NCI-H1048 (cell line): ENCODE results near the gene SMIM36.
"Not testable (repeated sequence)": the region's sequence is repeated elsewhere in the genome, so short reads cannot be mapped to it uniquely, and the experiment has no call there.

Experiments
- DNase-seq: peaks from one replicate; lab custom pipeline; 2025; lab: John Stamatoyannopoulos, UW

Gene SMIM36

DNA sequence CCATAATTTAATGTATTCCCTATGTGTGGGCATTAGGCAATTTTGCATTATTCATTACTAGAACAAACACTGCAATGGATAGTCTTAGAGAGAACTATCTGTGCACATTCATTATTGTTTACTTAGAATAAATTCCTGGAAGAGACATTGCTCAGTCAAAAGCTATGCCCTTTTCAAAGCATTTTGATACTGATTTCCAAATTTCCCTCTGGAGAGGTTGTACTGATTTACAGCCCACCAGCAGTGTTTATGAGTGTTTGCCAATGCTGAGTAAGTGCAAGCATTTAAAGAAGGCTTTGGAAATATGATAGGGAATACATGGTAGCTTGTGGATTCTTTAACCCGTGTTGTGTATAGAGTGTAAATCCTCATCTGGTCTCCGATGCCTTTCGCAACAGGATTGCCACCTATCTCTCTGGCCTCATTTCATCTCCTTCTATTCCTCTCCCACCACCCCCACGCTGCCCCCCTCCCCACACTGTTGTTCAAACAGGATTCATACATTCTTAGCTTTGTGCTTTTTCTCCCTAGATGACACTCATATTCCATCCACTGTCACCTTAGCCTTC, 56.3 kb downstream of the SMIM36 start:
- DNase-seq, result no peak

DNA sequence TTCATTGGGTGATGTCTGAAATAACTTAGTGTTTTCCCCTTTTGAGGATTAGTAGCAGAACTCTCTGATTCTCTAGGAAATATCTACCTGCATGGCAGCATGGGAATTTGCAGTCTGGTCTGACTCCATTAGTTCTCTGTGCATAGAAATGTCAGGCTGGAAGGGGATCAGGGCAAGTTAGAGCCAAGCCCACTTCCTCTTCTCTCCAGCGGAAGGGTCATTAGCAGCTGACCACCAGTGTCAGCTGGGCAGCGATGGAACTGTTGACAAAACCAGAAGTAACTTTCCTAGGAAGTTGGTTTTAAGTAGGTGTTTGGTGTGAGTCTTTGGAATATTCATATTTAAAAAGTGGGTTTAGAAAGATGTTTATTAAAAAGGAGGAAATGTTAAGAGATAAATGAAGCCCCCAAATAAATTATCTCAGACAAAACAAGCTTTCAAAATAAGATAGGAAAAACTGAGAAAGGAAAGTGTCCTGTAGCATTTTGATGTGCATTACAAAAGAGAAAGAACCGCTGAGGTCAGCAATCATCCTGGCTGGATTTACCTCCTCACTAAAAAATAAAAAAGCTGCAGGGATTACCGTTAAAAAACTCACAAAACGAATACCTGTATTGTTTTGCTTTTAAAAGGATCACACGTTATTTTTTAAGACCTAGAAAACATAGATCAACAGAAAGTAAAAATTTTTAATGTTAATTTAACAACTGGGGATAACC, 57.3 kb downstream of the SMIM36 start:
- no peak for DNase-seq

DNA sequence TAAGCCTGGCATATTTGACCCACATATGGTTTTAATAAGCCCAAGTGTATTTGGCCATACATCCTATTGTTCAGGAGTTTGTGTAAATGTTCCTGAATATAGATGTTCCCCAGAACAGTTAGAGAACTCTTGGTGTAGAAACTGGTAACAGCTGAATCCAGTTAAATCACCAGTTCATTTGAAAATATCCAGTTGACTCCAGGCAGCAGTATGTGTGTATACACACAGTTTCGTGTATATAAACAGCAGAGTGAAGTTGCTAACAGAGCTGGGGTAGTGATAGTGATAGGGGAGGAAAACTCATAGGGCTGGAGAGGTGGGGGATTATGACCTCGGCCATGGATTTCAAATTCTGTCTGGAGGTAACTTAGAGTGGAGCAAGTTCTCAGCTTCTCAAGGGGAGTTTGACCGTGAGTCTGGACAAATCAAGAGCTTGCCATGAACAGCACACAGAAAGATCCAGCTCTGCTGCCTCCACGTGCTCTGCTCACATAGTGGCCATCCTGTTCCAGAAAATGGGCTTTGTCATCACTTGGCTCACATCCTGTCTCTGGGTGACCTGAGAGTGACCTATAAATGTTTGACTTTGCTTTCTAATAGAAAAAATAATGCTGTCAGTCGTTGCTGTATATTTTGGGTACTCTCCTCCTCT, 59.0 kb downstream of the SMIM36 start:
- no peak for DNase-seq

DNA sequence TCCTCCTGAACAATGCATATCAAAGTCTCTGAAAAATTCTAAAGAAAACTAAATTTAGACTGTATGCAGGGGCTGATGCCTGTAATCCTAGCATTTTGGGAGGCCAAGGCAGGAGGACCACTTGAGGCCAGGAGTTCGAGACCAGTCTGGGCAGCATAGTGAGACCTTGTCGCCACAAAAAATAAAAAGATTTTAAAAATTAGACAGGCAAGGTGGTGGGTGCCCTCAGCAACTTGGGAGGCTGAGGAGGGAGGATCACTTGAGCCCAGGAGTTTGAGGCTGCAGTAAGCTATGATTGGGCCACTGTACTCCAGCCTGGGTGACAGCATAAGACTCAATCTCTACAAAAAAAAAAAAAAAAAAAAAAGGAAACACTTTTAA, 59.5 kb downstream of the SMIM36 start:
- no peak for DNase-seq

DNA sequence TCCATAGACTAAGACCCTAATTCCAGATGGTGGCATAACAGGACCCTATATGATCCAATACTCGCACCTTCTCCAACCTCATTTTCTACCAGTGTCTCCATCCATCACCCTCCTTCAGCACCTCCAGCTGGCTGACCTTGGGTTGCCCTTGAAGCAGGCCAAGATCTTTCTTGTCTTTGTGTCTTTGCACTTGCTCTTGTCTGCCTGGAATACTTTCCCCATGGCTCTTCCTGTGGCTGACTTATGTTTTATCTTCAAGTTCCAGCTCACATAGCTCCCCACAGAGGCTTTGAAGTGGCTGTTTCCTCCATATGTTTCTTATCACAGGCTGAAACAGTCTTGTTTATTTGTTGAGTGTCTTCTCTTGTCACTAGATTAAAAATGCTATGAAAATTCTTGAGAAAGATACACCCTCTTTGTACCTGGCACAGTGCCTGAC, 60.0 kb downstream of the SMIM36 start:
- DNase-seq, result no peak

DNA sequence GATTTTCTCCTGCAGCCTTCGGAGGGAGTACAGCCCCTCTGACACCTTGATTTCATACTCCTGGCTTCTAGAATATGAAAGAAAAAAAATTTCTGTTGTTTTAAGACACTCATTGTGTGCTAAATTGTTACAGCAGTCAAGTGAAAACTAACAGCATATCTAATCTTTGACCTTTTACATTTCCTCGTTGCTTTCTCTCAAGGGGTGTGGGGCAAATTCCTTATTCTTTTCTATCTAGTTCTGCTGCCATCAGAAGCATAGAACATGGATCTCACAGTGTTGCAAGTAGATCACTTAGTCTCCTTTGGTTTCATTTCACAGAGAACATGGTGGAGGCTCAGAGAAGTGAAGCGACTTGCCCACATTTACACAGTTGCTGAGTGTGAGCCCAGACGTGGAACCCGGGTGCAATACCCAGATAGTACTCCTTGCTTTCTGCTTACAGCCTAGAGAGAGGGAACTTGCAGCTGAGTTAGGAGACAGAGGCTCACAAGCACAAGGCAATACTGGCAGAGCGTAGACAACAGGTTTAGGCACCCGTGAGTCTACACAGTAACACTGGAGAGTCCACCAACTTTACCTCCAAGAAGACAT, 60.9 kb downstream of the SMIM36 start:
- DNase-seq, result no peak

DNA sequence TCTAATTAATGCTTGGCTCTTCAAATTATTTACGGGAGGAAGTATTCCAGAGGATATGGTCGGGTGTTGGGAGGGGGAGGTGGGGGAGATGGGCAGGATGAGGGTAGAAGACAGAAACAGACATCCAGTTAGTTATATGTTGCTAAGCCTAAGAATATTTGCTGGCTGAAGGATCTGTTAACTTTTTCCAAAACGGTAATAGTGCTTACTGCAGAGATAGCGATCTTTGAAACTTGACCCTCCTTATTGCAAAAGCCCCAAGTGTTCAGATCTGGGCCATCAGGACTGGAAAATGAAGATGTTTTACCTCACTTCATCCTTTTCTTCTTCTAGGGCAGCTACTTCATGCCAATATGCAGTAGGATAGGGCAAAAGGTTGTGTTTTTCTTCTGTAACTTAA, 62.6 kb downstream of the SMIM36 start:
- no peak for DNase-seq

DNA sequence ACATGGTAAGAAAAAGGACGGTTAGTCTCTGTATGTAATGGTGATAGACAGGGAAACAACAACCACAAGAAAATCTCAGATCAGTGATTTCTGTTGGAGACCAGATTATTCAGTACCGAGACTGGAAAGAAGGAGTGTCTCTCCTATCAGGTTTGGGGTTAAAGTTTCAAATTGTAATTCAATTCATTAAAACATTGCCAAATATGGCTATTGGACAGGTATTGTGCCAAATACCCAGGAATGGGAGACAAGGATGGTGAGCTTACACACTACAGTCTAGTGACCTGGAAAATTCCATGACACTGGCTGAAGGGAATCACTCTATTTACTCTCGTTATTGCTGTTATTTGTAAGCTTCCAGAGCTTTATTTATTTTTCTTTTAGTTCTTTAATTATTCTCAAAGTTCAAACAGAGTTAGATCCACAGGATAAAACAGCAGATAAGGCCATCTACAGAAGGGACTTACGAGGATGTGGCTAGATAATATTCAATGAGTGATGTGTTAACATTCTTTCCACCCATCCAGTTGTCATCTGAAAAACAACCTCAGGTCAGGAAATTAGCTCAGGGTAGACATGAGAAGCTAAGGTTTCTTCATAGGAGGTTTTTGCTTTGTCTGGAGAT, 64.6 kb downstream of the SMIM36 start:
- no peak for DNase-seq

DNA sequence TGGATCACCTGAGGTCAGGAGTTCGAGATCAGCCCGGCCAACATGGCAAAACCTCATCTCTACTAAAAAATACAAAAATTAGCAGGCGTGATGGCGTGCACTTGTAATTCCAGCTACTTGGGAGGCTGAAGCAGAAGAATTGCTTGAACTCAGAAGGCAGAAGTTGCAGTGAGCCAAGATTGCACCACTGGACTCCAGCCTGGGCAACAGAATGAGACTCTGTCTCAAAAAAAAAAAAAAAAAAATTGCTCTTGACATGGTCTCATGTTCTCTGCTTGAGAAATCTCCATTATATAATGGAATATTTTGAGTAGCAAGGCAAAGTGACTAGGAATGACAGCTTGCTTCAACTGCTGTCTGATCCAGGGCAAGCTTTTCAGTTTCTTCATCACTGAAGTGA, 65.2 kb downstream of the SMIM36 start:
- not testable (repeated sequence) for DNase-seq

DNA sequence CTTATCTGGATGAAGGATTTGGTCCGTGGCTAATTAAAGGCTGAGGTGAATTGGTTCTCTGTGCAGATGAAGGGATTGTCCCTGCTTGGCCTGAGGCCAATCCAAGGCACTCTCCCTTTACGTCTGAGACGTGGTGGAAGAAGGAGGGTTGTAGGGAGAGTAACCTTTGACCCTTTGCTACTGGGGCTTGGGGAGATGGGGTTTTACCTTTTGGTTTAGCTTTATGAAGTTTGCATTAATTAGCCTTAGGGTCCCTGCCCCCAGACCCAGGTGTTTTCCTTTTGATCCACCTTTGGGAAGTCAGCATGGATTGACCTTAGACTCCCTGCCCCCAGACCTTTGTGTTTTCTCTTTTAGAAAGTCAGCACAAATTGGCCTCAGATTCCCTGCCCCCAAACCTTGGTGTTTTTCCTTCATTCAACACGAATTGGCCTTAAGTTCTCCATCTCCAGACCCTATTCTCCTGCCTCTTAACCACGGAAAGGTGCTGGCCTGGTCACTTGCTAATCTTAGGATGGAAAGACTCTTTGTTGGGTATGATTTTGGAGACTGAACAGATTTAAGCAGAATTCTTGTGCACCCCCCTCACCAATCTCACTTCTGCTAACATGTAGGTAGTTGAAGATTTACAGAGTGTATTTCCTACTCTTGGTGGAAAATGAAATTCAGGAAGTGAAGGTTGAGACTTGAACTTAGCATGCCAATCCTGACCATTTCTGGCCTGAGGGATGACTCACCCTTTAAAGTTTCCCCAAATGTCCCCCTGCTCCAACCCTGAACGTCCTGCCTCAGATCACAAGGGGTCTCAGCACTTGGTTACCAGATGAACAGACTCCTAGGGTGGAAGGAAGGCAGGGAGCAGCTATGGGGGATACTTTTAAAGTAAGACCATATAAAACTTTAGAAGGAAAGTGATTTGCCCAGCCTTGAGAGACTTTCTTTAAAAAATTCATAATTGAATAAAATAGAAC, 66.5 kb downstream of the SMIM36 start:
- no peak for DNase-seq

DNA sequence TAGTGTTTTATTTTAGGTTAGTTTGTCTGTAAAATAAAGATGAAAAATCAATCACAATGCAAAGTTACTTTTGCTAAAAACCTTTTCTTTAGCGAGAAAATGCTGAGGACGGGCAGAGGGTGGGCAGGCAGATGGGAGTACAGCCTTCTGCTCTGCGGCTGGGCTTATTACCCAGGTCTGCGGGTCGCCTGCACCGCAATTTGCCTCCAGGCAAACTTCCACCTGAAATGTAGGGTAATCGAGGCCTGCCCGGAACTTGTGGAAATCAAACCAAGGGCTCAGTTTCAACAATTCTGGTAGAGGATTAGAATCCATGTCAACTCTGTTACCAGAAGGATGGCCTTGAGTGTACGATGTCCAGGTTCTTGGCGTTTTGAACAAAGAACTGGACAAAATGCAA, 67.3 kb downstream of the SMIM36 start:
- no peak for DNase-seq

DNA sequence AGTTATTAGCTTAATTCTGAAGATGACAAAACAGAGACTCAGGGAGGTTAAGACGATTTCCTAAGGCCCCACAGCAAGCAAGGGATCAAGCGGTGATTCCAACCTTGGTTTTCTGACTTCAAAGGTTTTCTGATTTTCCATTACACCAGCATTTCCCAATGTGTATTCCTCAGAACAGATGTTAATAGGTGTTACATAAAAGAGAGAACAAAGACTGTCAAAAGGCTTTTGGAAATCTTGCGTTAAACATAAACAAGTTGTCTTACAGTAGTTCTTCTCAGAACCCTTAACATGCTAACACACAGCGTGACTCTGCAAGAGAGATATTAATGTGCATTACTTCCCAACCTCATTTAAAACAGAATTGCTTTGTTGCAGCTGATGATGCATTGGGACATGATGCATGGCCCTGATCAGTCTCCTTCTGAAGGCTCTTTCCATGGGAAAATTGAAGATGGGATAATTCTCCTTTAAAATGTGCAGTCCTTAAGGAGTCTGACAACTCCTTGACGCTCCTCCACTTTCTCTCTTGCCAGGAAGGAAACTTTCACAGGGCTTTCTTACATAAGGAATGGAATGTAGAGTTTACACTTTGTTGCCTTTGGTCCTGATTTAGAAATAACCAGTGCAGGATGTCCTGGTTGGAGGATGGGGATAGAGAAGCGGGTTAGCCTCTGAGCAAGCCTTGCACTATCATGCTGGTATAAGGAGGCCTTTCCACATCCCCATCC, 68.1 kb downstream of the SMIM36 start:
- DNase-seq, result no peak

DNA sequence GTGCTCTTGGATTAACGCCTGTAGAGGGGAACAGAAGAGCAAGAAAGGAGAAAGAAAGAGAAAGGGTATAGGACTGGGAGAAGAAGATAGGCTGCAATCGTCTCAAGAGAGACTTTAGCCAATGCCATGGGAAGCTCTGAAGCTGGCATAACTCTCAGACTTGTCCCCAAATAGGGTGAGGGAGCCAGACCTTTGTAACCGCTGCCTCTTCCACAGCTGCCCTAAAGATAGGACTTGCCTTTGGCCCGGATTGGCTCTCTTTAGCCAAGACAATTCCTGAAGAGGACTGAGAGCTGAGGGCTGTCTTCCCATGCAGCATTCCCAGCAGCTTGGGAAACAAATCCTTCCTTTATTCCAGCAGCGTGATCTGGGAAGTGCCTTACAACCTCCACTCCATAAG, 68.8 kb downstream of the SMIM36 start:
- no peak for DNase-seq

DNA sequence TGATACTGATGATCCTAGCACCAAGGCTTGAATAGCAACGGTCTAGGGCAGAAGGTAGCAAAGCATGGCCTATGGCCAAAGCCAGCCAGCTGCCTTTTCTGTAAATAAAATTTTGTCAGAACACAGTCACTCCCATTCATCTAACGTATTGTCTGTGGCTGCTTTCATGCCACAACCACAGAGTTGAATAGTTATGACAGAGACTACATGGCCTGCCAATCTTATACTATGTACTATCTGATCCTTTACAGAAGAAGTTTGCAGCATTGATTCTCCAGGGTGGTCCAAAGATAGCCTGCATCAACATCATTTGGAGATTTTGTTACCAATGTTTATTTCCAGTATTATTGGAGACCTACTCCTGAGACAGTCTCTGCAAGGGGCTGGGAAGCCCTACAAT, 69.7 kb downstream of the SMIM36 start:
- DNase-seq, result no peak

DNA sequence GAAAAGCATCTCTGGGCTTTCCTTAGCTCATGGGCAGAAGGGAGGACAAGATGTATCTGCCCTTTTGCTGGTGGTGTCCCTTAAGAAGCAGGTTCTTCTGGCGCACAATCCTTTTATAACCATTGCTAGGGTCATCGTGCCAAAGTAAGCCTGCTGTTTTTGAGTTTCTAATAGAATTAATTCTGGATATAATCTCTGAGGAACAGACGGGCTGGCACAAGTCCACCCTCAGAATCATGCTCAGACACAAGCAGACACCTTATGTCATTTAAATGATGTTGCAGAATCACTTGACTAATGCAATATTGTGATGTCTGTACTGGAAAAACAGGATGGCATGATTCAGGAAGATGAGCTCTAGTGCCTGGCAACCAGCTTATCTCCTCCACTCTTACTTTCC, 70.9 kb downstream of the SMIM36 start:
- no peak for DNase-seq

DNA sequence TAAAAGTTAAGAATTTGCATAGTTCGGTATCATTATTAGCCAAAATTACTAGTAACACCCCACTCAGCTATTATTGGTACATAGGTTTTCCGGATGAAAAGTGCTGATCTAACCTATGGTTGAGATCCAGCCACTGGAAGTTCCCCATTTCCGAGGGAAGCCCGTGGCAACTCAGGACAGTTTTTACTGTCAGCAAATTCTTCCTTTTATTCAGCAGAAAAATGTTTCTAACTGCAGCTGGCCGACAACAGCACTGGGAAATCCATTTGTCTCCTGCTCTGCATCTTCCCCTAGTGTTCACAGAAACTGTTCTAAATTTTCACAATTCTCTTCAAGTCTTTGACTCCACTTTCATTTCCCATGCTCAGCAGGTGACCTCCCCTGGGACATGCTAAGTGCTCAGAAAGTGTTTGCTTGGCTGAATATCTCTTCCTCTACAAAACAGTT, 74.1 kb downstream of the SMIM36 start:
- no peak for DNase-seq

DNA sequence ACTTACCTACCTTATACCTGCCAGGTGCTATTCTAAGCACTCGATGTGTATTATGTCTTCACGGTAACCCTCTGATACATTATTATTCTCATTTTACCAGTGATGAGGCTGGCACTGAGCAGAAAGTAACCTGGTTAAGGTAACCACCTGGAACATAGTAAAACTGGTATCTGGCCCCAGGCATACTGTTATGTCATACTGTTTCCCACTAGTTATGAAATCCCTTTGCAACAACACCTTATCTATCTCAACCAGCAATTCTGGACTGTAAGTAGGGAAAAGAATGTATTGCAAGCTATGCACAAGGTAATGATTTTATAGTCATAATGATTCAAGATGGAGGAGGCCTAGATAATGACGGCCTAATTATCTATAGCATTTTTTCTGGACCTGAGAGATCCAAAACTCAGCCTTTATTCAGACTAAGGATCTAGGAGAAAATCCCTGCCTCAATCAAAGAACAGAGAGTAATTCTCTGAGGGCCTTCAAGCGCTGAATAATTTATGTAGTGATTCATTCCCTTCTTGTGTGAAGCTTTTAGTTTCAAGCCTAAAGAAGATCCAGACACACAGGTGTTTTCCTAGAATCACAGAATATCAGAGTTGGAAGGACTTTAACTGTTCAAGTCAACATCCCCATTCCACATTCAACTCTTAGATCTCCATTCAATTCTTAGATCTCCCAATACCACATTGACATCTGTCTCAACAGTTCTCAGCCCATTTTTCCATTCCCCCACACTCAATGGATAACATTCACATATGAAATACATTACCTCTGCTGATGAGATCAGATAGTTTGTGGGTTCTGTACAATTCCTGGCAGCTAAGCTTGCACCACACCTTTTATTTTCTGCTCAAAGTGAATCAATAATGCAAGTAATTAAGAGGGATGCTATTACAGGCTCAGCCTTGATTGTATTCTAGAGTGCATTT, 74.8 kb downstream of the SMIM36 start:
- DNase-seq, result no peak

DNA sequence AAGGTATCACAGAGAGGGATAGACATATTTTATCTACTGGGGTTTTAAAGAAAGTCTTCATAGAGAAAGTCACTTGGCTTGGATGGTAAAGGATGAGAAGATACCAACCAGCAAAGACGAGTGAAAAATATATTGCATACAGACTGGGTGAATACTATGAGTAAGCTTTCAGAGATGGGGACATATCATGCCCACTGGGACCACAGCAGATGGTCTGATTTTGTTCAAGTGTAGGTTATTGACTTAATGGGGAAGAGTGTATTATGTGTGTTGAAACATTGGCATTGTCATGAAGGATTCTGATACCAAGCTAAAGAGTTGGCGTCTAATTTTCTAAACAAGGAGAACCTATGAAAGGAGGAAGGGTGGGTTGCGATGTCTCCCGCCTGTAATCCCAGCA, 75.8 kb downstream of the SMIM36 start:
- DNase-seq, result no peak

DNA sequence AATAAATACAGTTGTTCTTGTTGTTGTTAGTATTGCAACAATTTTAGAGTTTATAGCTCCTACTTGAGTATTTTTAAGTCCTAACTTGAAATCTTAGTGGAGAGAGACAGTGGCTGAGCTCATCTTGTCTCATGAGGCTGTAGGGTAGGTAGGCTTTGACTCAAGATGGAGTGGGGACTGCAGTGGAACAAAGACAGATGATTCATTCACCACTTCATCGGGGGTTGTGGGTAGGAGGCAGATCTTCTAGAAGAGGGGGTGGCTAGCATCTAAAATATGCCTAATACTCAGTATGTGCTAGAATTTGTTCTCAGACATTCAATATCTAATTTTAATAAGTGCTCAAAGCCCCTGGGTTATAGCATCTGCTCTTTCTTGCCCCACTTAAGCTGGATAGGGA, 76.5 kb downstream of the SMIM36 start:
- DNase-seq, result no peak
